Measurements from ENCODE around the gene LBX1.

LBX1 gene, protein sequence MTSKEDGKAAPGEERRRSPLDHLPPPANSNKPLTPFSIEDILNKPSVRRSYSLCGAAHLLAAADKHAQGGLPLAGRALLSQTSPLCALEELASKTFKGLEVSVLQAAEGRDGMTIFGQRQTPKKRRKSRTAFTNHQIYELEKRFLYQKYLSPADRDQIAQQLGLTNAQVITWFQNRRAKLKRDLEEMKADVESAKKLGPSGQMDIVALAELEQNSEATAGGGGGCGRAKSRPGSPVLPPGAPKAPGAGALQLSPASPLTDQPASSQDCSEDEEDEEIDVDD

DNA sequence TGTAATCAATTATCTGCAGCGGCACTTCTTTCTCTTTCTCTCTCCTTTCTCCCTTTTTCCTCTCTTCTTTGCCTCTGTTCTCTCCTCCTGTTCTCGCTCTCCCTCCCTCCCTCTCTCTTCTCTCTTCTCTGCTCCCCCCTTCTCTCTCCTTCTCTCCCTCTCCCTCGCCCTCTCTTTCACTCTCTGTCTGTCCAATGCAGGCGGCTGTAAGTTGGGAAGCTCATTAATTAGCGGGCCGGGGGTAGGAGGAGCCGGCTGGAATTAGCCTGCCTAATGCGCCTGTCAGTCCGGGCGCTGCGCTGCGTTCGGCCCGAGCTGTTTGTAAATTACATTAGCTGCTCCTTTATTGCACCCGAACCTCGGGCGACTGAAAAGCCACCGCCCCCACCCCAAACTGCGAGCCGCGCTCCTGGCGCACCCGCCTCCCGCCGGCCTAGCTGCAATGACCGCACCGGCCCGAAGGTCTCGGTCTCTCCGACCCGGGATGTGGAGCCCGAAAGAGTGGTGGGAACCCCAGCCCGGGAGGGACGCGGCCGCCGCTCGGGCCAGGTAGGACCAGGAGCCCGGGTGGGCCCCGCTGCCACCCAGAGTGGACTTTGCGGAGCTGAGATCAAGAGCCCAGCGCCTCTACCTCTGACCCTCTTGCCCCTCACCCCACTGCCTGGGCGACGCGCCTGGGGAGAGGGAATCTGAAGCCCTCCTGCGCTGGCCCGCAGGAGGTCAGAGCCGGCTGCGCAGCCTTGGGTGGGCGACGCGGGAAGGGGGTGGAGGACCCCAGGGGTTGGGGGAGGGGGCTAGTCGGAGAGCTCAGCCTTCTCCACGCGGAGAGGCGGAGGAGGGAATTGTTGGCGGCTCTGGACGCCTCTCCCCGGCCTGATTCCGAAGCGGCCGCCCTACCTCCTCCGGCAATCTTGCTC is at the start of gene LBX1:
TSS of gene LBX1 (minus strand) at position 198 of the 917 bp plus-strand sequence. CDS start 648 bp downstream, outside the sequence.
- in situ Hi-C loops (cut with HindIII; ENCODE audit: low sequenced_read_pairs): no loop called here

DNA sequence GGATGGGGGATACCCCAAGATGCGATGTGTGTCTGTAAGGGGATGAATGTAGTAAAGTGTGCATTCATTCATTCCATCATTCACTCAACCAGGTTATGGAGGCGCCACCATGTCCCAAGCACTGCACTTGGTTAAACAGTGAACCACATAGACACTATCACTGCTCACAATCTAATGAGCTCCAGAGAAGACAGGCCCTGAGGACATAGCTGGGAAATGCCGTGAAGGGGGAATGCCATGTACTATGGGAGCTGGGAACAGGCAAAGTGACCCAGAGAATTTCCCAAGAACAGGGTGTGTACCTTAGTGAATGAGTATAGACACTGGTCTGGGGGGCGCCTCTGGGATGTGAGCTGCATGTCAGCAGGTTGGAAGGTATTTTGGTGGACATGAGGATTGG is 44.5 kb upstream of the LBX1 start:
- in situ Hi-C loops (cut with HindIII; ENCODE audit: low sequenced_read_pairs): loop anchor here (10.0 kb wide), 1 partner anchor 291 kb away; no protein-coding TSS in a partner anchor

DNA sequence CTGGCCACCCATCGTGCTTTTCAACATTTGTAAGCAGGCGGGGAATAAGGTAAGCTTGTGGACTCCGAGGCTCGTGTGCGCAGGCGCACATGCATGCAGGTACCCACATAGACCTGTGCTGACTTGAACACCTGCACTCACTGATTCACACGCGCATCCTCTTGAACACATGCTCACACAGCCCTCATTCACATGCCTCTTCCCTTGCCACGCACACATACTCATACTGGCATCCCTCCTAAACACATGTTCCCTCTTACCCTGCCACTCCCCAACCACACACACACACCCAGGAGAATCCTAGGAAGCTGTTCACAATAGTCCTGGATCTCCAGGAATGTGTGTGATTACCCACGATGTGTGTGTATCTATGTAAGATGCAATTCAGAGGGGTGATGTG is 44.1 kb upstream of the LBX1 start:
- in situ Hi-C loops (cut with HindIII; ENCODE audit: low sequenced_read_pairs): loop anchor here (10.0 kb wide), 1 partner anchor 291 kb away; no protein-coding TSS in a partner anchor

DNA sequence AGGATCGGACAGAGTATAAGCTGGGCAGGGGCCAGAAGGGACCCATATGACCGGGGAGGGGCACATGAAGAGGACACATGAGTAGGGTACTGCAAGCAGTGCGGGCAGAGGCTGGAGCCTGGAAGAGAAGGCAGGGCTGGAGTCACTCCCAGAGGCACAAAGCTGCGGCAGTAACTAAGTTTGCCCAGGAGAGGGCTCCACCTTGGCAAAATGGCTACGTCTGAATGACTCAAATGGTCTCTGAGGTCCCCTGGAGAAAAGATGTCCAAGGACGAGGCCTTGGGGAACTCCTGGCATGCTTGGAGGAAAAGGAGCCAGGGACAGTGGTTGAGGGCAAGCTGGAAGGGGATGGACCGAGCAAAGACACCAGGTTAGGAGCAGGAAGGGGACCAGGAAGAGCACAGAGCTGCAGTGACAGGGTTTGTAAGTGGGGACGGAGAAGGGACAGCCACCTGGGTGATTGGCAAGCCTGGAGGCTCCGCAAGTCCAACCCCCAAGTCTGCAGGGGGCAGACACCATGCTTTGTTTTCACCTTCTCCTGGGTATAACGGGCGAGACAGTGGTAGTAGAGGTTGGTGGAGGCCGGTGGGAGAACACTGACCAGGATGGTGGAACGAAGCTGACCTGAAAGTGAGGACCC is 43.1 kb upstream of the LBX1 start:
- in situ Hi-C loops (cut with HindIII; ENCODE audit: low sequenced_read_pairs): loop anchor here (10.0 kb wide), 1 partner anchor 292 kb away; no protein-coding TSS in a partner anchor

DNA sequence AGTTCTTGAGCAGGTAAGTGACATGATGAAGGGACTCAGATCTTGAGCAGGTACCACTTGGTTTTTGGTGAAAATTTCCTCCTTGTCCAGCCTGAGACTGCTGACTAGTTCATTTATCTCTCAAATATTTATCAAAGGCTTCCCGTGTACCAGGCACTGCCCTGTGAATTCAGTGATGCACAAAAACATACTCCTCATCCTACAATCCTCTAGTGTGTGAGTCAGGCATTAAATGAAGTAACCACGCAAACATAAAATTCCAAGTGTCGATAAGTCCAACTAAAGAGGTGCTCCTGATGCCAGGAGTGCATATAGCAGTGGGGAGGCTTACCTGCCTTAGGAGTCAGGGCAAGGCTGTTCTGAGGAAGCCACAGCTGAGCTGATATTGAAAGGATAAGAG is 41.5 kb upstream of the LBX1 start:
- in situ Hi-C loops (cut with HindIII; ENCODE audit: low sequenced_read_pairs): loop anchor here (10.0 kb wide), 1 partner anchor 294 kb away; no protein-coding TSS in a partner anchor

DNA sequence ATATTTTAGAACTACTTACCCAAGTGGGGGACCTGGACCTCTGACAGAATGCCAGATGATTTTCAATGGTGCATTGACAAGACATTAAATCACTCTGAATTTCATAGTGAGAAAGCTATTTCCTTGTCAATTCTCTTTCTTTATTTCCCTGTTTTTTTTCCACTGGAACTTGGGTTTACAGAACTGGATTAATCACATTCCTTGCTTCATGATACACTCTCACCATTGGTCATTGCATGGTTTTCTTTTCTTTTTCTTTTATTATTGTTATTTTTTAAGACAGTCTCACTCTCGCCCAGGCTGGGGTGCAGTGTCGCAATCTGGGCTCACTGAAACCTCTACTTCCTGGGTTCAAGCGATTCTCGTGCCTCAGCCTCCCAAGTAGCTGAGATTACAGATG is 38.5 kb upstream of the LBX1 start:
- in situ Hi-C loops (cut with HindIII; ENCODE audit: low sequenced_read_pairs): no loop called here

DNA sequence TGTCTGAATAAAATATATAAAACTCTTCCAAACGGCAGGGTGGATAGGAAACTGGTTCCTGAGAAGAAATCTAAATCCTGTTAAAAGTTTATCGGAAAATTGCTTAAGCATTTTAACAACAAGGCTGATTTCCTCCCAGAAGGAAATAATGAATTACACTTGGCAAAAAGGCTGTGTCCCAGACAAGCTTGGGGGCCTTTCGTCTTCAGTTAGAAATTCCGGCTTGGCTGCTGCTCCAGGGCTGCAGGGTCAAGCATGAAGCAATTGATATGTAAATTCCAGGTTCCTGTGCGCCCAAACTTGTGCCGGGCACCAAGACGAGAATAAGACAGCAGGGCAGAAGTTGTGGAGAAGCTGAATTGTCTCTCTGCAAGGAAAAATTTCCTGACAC is 38.0 kb upstream of the LBX1 start:
- in situ Hi-C loops (cut with HindIII; ENCODE audit: low sequenced_read_pairs): no loop called here

DNA sequence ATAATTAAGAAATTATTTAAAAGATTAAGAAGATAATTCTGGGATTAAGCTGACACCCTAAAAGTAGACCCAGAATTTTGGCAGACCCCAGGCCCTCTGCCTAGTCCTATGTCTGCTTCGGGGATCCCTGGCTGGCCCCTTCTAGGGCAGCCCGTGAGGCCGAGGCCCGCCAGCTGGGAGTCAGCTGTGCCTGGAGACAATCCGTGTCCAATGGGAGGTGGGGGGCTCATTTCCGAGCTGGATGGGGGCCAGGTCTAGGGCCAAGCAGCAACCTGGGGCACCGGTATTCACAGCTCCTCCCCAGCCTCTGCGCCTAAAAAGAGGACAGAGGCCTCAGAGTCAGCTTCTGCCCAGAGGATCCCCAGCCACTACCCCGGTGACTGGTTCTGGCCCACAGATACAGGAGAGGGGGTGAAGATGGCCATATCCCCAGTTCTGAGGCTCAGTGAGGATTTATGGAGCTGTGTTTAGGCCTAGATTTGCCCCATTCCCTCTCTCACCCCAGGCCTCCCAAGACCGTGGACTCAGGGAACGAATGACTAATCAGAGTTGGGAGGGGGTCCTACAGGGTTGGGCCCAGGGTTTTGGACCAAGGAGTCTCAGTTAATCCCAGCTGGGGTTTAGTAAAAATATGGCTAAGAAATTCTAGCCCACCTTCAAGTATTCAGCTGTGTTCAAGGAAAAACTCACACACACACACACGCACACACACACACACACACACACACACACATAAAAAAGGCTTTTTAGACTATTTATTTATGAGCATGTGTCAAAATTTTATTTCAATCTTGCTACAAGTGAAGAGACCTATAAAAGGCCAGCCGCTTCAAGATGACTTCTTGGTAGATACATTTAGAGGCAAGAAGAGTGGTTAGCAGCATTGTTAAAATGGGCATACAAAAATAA is 37.4 kb upstream of the LBX1 start:
- in situ Hi-C loops (cut with HindIII; ENCODE audit: low sequenced_read_pairs): no loop called here

DNA sequence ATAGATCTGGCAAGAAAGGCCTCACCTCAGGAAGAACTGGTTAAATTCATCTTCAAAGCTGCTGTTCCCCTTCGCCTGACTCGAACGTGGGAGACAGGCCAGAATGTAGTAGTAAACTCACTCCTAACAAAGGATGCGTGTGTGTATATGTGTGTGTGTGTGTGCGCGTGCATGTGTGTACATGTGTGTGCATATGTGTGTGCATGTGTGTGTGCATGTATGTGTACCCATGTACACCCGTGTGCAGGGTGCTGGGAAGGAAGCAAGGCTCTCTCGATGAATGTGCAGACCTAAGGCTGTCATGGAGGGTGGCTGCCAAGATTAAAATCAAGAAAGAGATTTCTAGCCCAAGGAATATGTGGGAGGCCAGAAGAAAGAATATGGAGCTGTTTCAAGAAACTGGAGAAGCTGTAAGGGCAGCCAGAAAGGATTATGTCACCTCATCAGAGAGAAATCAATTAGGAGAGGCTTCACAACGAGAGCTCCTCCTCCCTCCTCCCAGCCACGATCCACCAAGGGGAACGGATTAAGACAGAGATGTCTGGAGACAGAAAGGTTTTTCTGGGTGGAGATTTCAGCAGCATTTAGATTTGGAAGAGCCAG is 34.0 kb upstream of the LBX1 start:
- in situ Hi-C loops (cut with HindIII; ENCODE audit: low sequenced_read_pairs): no loop called here

DNA sequence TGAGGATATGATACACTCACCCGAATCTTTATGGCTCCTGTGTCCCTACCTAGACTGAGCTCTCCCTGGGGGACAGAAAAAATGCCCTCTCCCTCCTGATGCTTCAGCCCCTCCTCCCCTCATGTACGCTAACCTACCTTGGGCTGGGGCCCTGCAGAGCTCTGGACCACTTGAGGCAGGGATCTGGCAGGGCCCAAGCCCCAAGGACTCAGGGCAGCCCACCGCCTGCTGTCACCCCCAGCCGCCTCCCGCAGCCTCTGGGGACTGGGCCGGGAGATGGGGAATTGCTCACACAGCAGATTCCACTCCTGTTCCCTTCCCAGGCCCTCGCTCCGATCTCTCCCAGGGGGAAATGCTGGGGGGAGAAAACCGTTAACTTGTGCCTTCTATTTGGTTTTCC is 32.9 kb upstream of the LBX1 start:
- in situ Hi-C loops (cut with HindIII; ENCODE audit: low sequenced_read_pairs): no loop called here

DNA sequence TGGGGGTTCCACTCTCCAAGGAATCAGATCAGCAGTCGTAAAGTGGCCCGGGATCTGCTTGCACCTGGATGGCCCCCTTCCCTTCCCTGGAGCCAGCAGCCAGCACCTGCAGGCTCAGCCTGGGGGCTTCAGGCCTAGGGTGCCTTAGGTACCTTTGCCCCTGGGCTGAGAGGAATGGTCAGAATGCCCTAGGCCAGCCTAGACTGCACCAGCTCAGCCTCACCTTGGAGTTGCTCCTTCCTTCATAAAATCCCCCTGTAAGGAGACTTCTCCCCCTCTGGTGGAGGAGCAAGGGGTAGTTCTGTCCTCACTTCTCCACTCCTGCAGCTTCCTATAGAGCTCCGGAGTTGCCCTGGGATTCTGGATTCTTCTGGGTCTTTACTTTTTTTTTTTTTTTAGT is 32.4 kb upstream of the LBX1 start:
- in situ Hi-C loops (cut with HindIII; ENCODE audit: low sequenced_read_pairs): no loop called here

DNA sequence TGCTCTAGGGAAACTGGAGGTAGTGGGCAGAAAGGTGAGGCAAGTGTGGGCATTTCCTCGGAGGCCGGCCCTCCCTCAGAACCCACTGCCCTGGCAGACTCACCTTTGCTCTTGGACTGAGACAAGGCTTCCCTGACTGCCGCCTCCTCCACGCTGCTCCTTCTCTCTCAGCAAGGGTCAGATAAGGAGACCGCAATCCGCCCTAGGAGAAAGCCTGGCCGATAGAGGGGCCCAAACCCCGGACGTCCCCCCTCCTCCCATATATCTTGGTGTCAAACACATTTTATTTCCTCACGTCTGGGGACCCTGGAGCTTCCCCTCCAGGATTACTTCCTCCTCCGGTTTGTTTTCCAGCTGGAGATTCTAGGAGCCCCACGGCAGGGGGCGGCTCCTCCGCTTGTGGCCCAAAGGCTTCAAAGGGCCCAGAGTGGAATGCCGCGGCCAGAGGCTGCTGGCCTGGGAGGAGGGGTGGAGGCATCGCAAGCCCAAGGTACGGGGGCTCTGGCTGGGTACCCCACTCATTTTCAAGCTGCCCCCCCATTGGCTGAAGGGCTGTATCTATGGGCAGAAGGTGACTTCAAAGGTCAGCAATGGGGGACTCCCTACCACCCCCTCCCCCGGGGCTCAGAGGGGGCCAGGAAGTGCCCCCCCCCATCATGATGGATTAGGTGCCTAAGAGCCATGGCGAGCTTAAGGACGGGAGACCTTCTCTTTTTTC is 31.7 kb upstream of the LBX1 start:
- in situ Hi-C loops (cut with HindIII; ENCODE audit: low sequenced_read_pairs): no loop called here

DNA sequence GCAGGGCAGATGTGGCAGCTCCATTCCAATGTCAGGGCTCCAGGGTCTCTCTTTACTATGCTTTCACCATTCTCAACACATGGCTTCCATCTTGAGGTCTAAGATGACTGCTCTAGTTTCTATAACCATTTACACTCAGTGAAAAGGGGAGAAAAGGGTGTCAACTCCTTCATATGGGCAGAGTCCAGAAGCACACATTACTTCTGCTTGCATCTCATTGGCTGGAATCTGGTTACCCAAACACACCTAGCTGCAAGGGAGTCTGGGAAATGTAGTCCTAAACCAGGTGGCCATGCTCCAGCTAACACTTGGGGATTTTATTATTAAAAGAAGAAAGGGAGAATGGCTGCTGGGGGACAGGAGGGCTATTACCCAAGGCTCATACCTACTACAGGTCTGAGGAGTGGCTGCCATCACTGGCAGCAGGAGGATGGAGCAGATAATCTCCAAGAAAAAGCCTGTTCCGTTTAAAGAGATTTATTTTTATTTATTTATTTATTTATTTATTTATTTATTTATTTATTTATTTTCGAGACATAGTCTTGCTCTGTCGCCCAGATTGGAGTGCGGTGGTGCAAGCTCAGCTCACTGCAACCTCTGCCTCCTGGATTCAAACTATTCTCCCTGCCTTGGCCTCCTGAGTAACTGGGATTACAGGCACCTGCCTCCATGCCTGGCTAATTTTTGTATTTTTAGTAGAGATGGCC is 29.1 kb upstream of the LBX1 start:
- in situ Hi-C loops (cut with HindIII; ENCODE audit: low sequenced_read_pairs): no loop called here

DNA sequence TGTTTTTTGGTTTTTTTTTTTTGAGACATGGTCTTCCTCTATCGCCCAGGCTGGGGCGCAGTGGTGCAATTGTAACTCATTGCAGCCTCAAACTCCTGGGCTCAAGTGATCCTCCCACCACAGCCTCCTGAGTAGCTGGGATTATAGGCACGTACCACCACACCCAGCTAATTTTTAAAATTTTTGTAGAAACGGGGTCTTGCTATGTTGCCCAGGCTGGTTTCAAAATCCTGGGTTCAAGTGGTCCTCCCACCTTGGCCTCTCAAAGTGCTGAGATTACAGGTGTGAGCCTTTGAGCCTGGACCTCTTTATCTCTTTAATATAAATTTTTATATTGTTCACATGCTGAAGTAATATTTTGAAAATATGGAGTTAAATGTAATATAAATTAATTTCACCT is 28.2 kb upstream of the LBX1 start:
- in situ Hi-C loops (cut with HindIII; ENCODE audit: low sequenced_read_pairs): no loop called here

DNA sequence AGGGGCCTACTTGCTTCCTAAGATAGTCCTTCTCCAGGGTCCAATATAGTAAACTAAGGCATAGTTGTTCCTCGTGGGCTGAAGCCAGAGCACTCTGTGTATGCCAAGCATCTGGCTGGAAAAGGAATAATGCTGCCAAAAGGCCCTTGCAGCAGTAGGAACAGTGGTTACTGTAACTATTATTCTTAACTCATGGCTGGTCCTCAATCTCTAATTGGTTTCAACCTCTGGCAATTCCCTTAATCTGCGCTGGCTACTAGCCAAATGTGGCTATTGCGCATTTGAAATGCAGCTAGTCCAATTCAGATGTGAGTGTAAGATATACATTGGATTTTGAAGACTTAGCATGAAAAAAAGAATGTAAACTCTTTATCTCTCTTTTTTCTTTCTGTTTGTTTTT is 27.8 kb upstream of the LBX1 start:
- in situ Hi-C loops (cut with HindIII; ENCODE audit: low sequenced_read_pairs): no loop called here

DNA sequence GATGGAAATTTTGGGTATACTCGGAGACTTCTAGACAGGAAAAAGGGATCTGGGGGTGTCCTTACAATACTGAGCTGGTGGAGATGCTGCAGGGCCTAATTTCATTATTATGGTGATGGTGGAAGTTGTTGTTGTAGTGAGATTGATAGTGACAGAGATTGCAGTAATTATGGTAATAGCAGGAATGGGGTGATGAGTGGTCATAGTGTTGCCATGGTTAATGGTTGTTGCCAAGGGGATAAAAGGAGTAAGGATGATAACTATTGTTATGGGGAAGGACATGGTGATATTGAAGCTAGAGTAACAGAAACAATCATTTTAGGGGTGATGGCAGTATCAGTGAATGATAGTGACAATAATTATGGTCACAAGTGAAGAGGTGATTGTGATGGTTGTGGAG is 27.1 kb upstream of the LBX1 start:
- in situ Hi-C loops (cut with HindIII; ENCODE audit: low sequenced_read_pairs): no loop called here

DNA sequence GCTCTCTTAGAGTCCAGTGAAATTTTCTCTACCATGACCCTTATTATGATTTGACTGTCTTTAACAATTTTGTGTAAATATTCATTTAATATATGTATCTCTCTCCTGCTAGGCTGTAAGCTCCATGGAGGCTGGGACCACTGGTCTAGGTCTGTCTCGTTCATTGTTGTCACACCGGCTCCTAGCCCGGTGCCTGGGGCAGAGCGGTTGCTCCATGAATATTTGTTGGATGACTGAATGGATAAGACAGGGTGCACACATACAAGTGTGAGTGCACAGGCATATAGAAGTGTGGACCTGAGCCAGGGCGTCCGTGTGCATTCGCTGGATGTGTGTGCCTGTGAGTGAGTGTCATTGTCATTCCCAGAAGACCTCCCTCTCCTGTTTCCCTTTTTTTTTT is 20.9 kb upstream of the LBX1 start:
- in situ Hi-C loops (cut with HindIII; ENCODE audit: low sequenced_read_pairs): no loop called here

DNA sequence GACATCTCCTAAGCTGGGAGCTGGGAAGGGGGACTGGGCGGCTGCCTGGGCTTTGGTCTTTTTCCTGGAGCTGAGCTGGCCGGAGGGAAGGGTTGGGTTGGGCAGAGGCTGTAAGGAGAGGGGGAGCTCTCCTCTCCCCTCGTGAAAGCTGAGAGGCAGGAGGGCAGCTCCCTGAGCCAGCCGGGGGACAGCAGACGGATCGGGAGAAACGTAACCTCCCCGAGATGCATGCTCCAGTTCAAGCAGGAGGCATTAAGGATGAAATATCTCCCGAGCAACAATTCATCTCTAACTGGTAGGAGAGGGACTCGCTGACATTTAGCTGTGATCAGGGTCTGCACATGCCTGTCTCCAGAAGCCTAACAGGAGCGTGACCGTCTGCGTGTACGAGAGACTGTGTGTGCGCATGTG is 19.9 kb upstream of the LBX1 start:
- in situ Hi-C loops (cut with HindIII; ENCODE audit: low sequenced_read_pairs): no loop called here

DNA sequence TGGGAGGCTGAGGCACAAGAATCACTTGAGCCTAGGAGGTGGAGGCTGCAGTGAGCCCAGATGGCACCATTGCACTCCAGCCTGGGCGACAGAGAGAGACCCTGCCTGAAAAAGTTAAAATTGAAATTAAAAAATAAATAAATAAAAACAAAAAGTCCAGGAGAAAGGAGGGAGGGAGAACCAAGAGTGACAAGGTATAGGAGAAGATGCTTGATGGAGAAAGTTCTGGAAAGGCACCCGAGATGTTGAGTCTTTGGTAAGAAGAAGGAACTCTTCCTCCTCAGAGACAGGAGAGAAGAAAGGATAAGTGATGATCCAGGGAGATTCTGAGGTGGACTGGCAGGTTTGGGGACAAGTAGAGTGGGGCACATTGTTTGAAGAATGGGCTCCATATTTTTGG is 17.4 kb upstream of the LBX1 start:
- in situ Hi-C loops (cut with HindIII; ENCODE audit: low sequenced_read_pairs): no loop called here

Data from endothelial cell of hepatic sinusoid (primary cell).